Mesothelial cell of epicardium (in vitro differentiated cells): ENCODE measurements around the gene CHRDL2. TPM values are rescaled to one million over a fixed set of nuclear protein-coding genes. Genes with fewer than 3 reads are reported as not detected.

Experiments
- DNase-seq, 2 experiments: peaks; one replicate each; pipeline ENCODE4 v3.0.0; 2021; ENCODE audit warnings: low spot score in 2 of 2; ENCODE audit not compliant: unreplicated experiment in 2 of 2
- H3K27ac Mint-ChIP-seq: 2 replicates; pipeline ENCODE4 v1.8.0; 2021; ENCODE audit warnings: mixed read lengths
- H3K27me3 Mint-ChIP-seq: 2 replicates; pipeline ENCODE4 v1.8.0; 2021; ENCODE audit warnings: low read depth, mixed read lengths
- H3K36me3 Mint-ChIP-seq: 2 replicates; pipeline ENCODE4 v1.8.0; 2021; ENCODE audit warnings: mixed read lengths
- H3K4me1 Mint-ChIP-seq: 2 replicates; pipeline ENCODE4 v1.8.0; 2021; ENCODE audit warnings: mixed read lengths
- H3K4me3 Mint-ChIP-seq: 2 replicates; pipeline ENCODE4 v1.8.0; 2021; ENCODE audit warnings: mild to moderate bottlenecking, moderate library complexity, mixed read lengths
- H3K9me3 Mint-ChIP-seq: 2 replicates; pipeline ENCODE4 v1.8.0; 2021; ENCODE audit warnings: mixed read lengths
- total RNA-seq: library from RNA; stranded (reverse); gene quantifications from 3 replicates; pipeline ENCODE4 v1.2.1, GENCODE V29; 2021
- TF ChIP-seq, protein P1 (sequence below): fragments of 200-600 bp; sonication (generic); IDR thresholded peaks from one replicate; pipeline ENCODE4 v1.5.0; 2021; ENCODE audit warnings: antibody characterized with exemption; ENCODE audit not compliant: unreplicated experiment

Gene CHRDL2
- total RNA-seq, 1 donor from 2014 or later = 0.65 TPM

DNA sequence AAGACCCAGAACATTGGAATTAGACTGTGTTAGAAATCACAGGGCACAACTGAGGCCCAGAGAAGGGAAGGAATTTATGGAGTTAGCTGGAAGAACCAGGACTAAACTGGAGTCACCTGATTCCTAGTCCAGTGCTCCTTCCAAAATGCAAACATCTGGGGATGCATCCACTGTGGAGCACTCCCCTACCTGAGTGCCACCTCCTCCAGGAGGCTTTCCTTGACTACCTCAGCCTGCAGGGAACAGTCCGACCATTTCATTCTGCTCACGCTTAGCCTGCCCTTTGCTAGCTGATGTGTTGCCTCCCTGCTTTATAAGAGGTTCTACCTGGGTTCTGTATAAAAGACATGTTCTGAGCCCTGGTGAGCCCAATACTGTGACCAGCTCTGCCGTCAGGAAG, 24.0 kb downstream of the CHRDL2 start:
- TF ChIP-seq, protein P1, sequence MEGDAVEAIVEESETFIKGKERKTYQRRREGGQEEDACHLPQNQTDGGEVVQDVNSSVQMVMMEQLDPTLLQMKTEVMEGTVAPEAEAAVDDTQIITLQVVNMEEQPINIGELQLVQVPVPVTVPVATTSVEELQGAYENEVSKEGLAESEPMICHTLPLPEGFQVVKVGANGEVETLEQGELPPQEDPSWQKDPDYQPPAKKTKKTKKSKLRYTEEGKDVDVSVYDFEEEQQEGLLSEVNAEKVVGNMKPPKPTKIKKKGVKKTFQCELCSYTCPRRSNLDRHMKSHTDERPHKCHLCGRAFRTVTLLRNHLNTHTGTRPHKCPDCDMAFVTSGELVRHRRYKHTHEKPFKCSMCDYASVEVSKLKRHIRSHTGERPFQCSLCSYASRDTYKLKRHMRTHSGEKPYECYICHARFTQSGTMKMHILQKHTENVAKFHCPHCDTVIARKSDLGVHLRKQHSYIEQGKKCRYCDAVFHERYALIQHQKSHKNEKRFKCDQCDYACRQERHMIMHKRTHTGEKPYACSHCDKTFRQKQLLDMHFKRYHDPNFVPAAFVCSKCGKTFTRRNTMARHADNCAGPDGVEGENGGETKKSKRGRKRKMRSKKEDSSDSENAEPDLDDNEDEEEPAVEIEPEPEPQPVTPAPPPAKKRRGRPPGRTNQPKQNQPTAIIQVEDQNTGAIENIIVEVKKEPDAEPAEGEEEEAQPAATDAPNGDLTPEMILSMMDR = no peak
- H3K27me3 Mint-ChIP-seq = no peaks in the 10 kb centered on the region
- H3K9me3 Mint-ChIP-seq = no peaks in the 10 kb centered on the region
- DNase-seq = no peak
- peaks cover 25% of the 10 kb centered on the region for H3K4me1 Mint-ChIP-seq
- H3K4me3 Mint-ChIP-seq = no peak overlapping the region
- no peak overlapping the region for H3K27ac Mint-ChIP-seq
- H3K36me3 Mint-ChIP-seq = no peaks in the 10 kb centered on the region

DNA sequence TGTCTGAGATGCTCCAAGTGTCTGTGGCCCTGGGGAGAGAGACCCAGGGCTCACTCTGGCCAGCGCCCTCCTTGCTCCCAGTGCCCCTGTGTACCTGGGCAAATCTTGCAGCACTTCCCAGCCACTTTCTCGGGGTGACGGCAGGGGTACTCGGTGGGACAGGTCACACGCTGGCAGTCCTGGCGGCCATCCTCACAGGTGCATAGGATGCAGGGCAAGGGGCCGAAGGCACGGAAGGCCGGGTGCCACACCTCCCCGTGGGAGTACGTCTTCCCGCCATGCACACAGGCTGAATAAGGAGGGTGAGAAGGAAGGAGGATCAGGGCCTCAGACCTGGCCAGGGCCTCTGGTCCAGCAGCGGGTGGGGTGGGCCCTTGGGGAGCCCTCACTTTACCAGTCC, 28.0 kb downstream of the CHRDL2 start:
- TF ChIP-seq, protein P1 = no peak
- Mint-ChIP-seq H3K9me3 (no peaks in the 10 kb centered on the region), H3K36me3 (no peaks in the 10 kb centered on the region), H3K27ac (no peak overlapping the region), H3K4me1 (peaks cover 7% of the 10 kb centered on the region), H3K27me3 (no peaks in the 10 kb centered on the region), H3K4me3 (no peak overlapping the region)
- no peak for DNase-seq

DNA sequence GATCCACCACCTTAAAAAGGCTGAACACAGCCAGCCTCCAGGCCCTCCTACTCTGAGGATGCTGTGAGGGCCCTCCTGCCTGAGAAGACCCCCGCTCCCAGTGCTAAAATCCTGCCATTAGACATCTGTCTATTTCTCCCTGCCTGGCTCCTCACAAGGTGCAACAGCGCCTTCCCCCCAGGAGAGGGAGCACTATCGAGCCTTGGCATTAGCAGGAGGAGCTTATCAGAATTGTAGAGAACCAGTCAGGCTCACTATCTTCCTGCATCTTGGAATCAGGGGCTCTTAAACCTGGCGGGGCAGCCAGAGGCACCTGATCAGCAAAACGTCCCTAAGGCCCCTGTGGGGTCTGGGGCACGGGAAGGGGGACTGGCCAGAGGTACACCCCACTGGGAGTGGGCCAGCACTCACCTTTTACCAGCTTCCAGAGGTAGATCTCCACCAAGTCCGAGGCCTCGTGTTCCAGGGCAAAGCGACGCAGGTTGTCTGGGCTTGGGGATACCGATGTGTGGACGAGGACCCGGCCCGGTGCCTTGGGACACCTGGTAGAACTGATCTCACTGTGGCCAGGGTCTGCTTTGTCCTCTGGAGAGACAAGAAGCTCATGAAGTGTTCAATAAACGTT, 28.7 kb downstream of the CHRDL2 start:
- H3K9me3 Mint-ChIP-seq = no peaks in the 10 kb centered on the region
- TF ChIP-seq, protein P1 = peak; percentile 74

DNA sequence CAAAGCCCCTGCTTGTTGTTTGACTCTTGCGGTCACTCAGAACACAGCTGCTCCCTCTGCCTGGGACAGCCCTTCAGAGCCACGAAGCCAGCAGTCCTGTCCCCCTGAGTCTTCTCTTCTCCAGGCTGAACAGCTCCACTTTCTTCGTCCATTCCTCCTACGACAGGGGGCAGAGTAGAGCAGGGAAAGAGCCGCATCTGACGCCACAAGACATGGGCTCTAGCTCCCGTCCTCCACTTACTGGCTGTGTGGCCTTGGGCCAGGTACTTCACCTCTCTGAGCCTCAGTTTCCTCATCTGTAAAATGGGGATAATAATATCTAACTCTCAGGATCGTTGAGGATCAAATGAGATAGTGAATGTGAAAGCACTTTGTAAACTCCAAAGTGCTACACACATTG, 29.9 kb downstream of the CHRDL2 start:
- no peak overlapping the region for H3K4me3 Mint-ChIP-seq
- H3K4me1 Mint-ChIP-seq = no peaks in the 10 kb centered on the region
- no peak overlapping the region for H3K27ac Mint-ChIP-seq
- TF ChIP-seq, protein P1 = no peak
- no peaks in the 10 kb centered on the region for H3K9me3 Mint-ChIP-seq
- H3K36me3 Mint-ChIP-seq = no peaks in the 10 kb centered on the region
- H3K27me3 Mint-ChIP-seq = no peaks in the 10 kb centered on the region
- DNase-seq = no peak

More for the DNA sequence above, 28.7 kb downstream of the CHRDL2 start:
- H3K27ac Mint-ChIP-seq = peak overlapping the region; percentile 12
- DNase-seq = peak; percentile 48 to 75
- H3K36me3 Mint-ChIP-seq = no peaks in the 10 kb centered on the region
- H3K27me3 Mint-ChIP-seq = no peaks in the 10 kb centered on the region
- H3K4me1 Mint-ChIP-seq = peaks cover under 1% of the 10 kb centered on the region
- H3K4me3 Mint-ChIP-seq = no peak overlapping the region

DNA sequence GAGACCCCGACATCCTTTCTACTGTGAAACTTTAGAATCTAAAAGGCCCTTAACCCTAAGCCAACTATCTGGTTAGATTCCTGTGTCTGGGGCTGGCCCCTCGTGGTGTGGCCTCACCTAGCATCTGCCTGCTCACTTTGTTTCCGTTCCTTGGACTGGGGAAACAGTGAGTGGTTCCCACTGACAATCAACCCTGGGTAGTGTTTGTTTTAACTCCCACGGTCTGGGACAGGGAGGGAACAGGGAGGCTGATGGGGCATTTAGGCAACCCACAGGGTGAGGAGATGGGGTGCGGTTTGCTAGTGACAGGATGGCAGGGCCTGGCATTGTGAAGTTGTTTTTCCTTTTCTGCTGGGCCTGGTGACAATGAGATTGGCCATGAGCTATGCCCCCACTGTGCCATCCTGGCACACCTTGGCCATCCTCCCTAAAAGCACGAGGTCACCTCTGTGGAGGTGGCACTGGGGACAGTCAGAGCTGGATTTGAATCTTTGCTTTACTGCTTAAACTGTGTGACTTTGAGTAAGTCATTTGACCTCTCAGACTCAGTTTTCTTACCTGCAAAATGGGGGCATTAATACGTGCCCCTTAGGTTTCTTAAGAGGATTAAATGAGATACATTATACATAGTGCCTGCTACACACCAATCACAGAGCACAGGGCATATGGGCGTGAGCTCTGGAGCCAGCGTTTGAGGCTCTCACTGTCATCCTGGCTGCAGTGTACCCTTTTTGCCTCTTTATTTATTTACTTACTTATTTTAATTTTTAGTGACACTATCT, 31.4 kb downstream of the CHRDL2 start:
- no peaks in the 10 kb centered on the region for H3K36me3 Mint-ChIP-seq
- H3K4me3 Mint-ChIP-seq = no peak overlapping the region
- H3K27ac Mint-ChIP-seq = no peak overlapping the region
- no peaks in the 10 kb centered on the region for H3K4me1 Mint-ChIP-seq
- DNase-seq = no peak
- TF ChIP-seq, protein P1 = no peak
- H3K27me3 Mint-ChIP-seq = no peaks in the 10 kb centered on the region
- H3K9me3 Mint-ChIP-seq = no peaks in the 10 kb centered on the region
